ENCODE data around the gene BTBD17.

BTBD17 gene

DNA sequence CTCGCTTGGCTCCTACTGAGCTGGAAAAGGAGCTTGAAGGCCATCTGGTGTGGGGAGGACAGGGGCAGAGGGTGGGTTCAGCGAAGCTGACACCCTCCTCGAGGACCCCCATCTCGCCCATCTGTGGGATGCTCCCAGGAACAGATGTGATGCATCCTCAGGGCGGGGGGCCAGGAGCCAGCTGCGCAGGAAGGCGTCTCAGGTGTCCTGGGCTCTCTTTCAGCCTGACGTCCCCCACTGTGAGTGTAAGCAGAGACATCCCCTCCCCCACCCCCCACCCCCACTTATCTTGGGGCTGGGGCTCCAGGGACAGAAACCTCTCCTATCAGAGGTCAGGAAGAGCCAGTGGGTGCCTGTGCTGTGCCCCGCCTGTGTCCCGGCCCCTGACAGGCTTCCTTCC, 19.4 kb downstream of the BTBD17 start:
- H3K4me3 ChIP-seq (ENCODE audit: low read depth, low read length), result no peak overlapping the region
- TF ChIP-seq, protein P1, sequence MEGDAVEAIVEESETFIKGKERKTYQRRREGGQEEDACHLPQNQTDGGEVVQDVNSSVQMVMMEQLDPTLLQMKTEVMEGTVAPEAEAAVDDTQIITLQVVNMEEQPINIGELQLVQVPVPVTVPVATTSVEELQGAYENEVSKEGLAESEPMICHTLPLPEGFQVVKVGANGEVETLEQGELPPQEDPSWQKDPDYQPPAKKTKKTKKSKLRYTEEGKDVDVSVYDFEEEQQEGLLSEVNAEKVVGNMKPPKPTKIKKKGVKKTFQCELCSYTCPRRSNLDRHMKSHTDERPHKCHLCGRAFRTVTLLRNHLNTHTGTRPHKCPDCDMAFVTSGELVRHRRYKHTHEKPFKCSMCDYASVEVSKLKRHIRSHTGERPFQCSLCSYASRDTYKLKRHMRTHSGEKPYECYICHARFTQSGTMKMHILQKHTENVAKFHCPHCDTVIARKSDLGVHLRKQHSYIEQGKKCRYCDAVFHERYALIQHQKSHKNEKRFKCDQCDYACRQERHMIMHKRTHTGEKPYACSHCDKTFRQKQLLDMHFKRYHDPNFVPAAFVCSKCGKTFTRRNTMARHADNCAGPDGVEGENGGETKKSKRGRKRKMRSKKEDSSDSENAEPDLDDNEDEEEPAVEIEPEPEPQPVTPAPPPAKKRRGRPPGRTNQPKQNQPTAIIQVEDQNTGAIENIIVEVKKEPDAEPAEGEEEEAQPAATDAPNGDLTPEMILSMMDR (IDR thresholded peaks at IDR 0.05; ENCODE audit: low read depth, low read length), result no peak

DNA sequence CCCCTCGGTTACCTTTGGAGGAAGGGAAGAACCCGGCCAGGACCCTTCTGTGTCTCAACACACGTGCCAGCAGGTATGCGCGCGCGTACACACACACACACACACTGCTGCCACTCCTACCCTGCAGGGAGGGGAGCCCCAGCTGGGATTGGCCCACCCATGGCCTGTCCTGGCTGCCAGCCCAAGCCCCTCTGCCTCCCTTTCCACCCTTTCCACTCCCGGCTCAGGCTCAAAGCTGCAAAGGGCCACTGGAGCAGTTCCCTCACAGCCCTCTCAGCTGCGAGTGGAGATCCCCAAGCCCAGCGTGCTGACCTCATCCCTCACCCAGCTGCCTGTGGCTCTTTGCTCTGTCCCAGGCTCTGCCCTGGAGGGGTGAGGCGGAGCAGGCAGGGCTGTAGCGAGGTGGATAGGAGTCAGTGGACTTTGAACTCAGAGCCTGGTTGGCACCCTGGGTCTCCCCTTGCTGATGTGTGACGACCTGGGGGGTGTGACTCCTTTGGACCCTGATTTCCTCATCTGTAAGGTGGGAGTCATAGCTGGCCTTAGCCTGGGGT, 21.1 kb downstream of the BTBD17 start:
- H3K4me3 ChIP-seq (ENCODE audit: low read depth, low read length), result no peak overlapping the region
- TF ChIP-seq, protein P1 (IDR thresholded peaks at IDR 0.05; ENCODE audit: low read depth, low read length), result no peak

DNA sequence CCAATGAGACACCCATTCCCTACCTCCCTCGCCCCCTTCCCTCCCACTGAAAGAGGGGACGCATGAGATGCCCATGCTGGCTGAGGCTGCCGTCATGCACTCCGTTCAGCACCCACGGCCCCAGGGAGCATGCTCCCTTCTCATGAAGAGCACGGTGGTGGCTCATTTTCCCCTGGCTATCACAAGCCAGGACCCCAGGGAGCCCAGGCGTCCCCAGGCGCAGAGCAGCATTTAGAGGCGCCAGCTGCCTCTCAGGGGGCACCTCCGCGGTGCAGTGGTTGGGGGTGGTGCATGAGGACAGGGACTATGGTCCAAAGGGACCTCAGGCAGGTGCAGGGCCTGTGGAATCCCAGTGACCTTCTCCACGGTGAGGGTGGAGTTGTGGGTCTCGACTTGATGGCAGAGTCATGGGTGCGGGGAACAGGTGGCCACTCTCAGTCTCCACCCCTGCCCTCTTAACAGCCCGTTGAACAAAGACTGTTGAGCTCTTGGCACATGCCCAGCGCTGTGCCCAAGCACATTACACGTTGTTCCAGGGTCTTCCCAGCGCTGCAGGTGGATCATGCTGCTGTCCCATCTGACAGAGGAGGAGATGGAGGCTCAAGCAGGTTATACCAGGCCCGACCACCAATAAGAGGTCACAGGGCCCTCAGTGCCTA, 22.0 kb downstream of the BTBD17 start:
- no peak overlapping the region for H3K4me3 ChIP-seq (ENCODE audit: low read depth, low read length)
- TF ChIP-seq, protein P1 (IDR thresholded peaks at IDR 0.05; ENCODE audit: low read depth, low read length), result no peak

DNA sequence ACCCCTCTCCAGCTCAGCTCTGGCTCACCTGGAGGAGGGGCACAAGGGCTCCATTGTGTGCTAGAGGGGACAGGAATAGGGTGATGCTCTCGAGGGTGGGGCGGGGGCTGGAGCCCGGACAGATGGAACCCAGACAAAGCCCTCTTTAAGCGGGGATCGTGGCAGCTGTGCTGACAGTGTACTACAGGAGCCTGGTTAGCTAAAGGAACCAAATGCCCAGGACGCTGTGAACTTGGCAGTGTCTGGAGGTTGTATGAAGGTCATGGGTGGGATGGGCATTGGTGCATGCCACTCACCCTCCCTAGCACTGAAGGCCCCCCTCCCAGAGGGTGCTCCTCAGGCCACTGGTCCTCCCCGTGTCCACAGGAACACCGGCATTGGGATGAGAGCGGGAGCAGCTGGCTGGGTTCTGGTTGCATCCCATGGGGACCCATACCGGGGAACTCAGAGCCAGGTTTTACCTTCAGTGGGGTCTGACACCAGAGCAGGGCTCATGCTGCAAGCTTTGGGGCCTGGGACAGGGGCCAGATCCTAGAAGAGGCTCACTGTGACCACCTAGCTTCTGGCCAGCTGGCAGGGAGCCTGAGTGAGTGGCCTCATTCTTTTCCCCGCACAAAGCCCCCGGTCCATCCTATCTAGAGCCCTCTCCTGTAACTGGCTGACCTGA, 23.7 kb downstream of the BTBD17 start:
- H3K4me3 ChIP-seq (ENCODE audit: low read depth, low read length), result no peak overlapping the region
- TF ChIP-seq, protein P1 (IDR thresholded peaks at IDR 0.05; ENCODE audit: low read depth, low read length), result no peak

DNA sequence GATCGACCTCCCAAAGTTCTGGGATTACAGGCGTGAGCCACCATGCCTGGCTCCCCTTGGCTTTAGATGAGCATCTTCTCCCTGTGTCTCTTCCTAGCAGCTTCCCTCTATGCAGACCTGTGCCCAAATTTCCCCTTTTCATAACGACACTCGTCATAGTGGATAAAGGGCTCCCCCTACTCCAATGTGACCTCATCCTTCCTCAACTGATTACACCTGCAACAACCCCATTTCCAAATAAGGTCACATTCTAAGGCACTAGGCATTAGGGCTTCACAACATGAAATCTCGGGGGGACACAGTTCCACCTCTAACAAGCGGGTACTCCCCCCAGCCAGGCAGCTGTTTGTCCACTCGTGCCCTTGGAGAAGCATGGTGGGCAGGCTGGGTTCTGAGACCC, 25.4 kb downstream of the BTBD17 start:
- TF ChIP-seq, protein P1 (IDR thresholded peaks at IDR 0.05; ENCODE audit: low read depth, low read length), result no peak

DNA sequence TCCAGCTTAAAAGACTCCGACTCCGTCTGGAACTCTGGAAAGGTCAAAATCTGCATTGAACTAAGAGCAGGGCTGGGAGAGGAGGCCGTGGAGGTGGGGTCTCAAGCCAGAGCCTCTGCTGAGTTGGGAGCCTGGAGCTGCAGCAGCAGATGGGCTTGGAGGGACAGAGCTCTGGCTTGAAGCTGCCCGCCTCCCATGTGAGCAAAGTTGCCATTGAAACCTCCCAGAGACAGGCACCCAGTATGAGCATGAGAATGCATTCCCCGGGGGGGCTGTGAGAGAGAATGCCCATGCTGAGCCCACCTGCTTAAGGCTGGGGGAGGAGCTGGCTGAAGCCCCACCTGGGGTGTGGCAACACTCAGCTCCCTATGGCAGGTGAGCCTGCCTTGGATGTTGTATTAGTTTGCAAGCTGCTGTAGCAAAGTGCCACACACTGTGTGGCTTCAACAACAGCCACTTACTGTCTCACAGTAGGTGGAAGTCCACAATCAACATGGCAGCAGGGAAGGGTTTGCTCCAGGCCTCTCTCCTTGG, 26.1 kb downstream of the BTBD17 start:
- H3K4me3 ChIP-seq (ENCODE audit: low read depth, low read length), result no peak overlapping the region
- TF ChIP-seq, protein P1 (IDR thresholded peaks at IDR 0.05; ENCODE audit: low read depth, low read length), result no peak

More for the DNA sequence above, 25.4 kb downstream of the BTBD17 start:
- no peak overlapping the region for H3K4me3 ChIP-seq (ENCODE audit: low read depth, low read length)
